ENCODE measurements around the gene ADD3.

Gene ADD3

GRCh38 chr10:110160081-110160480, 152.3 kb downstream of the ADD3 start:
- no peak for DNase-seq

GRCh38 chr10:110160522-110160921, 152.7 kb downstream of the ADD3 start:
- peak in 1 of 2 donors; percentile 39 for DNase-seq

- no peak for DNase-seq
Observed at GRCh38 chr10:110162741-110163145, 155.0 kb downstream of the ADD3 start.

GRCh38 chr10:110163192-110163773, 155.5 kb downstream of the ADD3 start:
- no peak for DNase-seq

- DNase-seq: no peak
Observed at GRCh38 chr10:110163841-110164240, 156.1 kb downstream of the ADD3 start.

- DNase-seq: no peak
Observed at GRCh38 chr10:110165239-110165638, 157.5 kb downstream of the ADD3 start.

- no peak for DNase-seq
Observed at GRCh38 chr10:110167149-110167548, 159.4 kb downstream of the ADD3 start.

GRCh38 chr10:110168601-110169481, 161.1 kb downstream of the ADD3 start:
- no peak for DNase-seq

GRCh38 chr10:110169586-110169985, 161.8 kb downstream of the ADD3 start:
- DNase-seq: no peak

GRCh38 chr10:110170142-110170971, 162.6 kb downstream of the ADD3 start:
- peak; percentile 32 to 33 for DNase-seq

GRCh38 chr10:110171032-110171431, 163.2 kb downstream of the ADD3 start:
- no peak for DNase-seq

- DNase-seq: no peak
Observed at GRCh38 chr10:110172155-110172554, 164.4 kb downstream of the ADD3 start.

- peak in 1 of 2 donors; percentile 37 for DNase-seq
Observed at GRCh38 chr10:110174201-110174600, 166.4 kb downstream of the ADD3 start.

GRCh38 chr10:110174816-110175215, 167.0 kb downstream of the ADD3 start:
- DNase-seq: peak; percentile 61 to 85

GRCh38 chr10:110175406-110175805, 167.6 kb downstream of the ADD3 start:
- no peak for DNase-seq

- no peak for DNase-seq
Observed at GRCh38 chr10:110176141-110177030, 168.6 kb downstream of the ADD3 start.

- DNase-seq: no peak
Observed at GRCh38 chr10:110179220-110179619, 171.4 kb downstream of the ADD3 start.

- DNase-seq: no peak
Observed at GRCh38 chr10:110181451-110181850, 173.7 kb downstream of the ADD3 start.

- DNase-seq: no peak
Observed at GRCh38 chr10:110181911-110182310, 174.1 kb downstream of the ADD3 start.

GRCh38 chr10:110184398-110184797, 176.6 kb downstream of the ADD3 start:
- DNase-seq: no peak

Data from inflammatory macrophage treated with lipopolysaccharide for 1 hour (primary cell).